Type B pancreatic cell (in vitro differentiated cells): ENCODE results near the gene EMILIN2. TPM values are rescaled to one million over a fixed set of nuclear protein-coding genes. Genes with fewer than 3 reads are reported as not detected.

Experiments
- DNase-seq: peaks from one replicate; pipeline ENCODE4 v3.0.0; 2021; ENCODE audit warnings: mixed read lengths; ENCODE audit not compliant: unreplicated experiment; ENCODE audit errors: extremely low spot score
- H3K27ac Mint-ChIP-seq: 2 replicates; pipeline ENCODE4 v1.8.0; 2021; ENCODE audit warnings: mild to moderate bottlenecking, mixed read lengths
- H3K27me3 Mint-ChIP-seq: 2 replicates; pipeline ENCODE4 v1.8.0; 2021; ENCODE audit warnings: mixed read lengths
- H3K36me3 Mint-ChIP-seq: 2 replicates; pipeline ENCODE4 v1.8.0; 2021; ENCODE audit warnings: mixed read lengths
- H3K4me1 Mint-ChIP-seq: one replicate; pipeline ENCODE4 v1.8.0; 2021; ENCODE audit warnings: mixed read lengths; ENCODE audit not compliant: unreplicated experiment
- H3K4me3 Mint-ChIP-seq: 2 replicates; pipeline ENCODE4 v1.8.0; 2021; ENCODE audit warnings: mild to moderate bottlenecking, mixed read lengths
- H3K9me3 Mint-ChIP-seq: 2 replicates; pipeline ENCODE4 v1.8.0; 2021; ENCODE audit warnings: mixed read lengths
- total RNA-seq: library from RNA; stranded (reverse); gene quantifications from 2 replicates; pipeline ENCODE4 v1.2.1, GENCODE V29; 2021; ENCODE audit warnings: low replicate concordance
- TF ChIP-seq, protein P1 (sequence below): fragments of 200-600 bp; sonication (generic); conservative IDR thresholded peaks from 2 replicates; pipeline ENCODE4 v1.5.0; 2021; ENCODE audit warnings: antibody characterized with exemption, mild to moderate bottlenecking

EMILIN2 gene
- total RNA-seq, 1 donor from 2014 or later, result 9.4 TPM

DNA sequence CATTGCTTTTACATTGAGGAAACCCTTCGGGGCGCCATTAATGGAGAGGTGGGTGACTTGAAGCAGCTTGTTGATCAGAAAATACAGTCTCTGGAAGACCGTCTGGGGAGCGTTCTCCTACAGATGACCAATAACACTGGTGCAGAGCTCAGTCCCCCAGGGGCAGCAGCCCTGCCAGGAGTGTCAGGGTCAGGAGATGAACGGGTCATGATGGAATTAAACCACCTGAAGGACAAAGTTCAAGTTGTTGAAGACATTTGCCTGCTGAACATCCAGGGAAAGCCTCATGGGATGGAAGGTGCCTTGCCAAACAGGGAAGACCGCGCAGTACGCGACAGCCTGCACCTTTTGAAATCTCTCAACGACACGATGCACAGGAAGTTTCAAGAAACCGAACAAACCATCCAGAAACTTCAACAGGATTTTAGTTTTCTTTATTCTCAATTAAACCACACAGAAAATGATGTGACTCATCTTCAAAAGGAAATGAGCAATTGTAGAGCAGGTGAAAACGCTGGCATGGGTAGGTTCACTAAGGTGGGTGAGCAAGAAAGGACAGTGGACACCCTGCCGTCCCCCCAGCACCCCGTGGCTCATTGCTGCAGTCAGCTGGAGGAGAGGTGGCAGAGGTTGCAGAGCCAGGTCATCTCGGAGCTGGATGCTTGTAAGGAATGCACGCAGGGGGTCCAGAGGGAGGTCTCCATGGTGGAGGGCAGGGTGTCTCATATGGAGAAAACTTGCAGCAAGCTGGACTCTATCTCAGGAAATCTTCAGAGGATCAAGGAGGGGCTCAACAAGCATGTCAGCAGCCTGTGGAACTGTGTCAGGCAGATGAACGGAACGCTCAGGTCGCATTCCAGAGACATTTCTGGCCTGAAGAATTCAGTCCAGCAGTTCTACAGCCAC, 45.0 kb downstream of the EMILIN2 start:
- Mint-ChIP-seq H3K4me1 (peaks cover 14% of the 10 kb centered on the region), H3K4me3 (no peak overlapping the region), H3K9me3 (peaks cover 11% of the 10 kb centered on the region), H3K27ac (no peak overlapping the region), H3K36me3 (peaks cover 6% of the 10 kb centered on the region), H3K27me3 (no peaks in the 10 kb centered on the region)
- no peak for DNase-seq
- TF ChIP-seq, protein P1, sequence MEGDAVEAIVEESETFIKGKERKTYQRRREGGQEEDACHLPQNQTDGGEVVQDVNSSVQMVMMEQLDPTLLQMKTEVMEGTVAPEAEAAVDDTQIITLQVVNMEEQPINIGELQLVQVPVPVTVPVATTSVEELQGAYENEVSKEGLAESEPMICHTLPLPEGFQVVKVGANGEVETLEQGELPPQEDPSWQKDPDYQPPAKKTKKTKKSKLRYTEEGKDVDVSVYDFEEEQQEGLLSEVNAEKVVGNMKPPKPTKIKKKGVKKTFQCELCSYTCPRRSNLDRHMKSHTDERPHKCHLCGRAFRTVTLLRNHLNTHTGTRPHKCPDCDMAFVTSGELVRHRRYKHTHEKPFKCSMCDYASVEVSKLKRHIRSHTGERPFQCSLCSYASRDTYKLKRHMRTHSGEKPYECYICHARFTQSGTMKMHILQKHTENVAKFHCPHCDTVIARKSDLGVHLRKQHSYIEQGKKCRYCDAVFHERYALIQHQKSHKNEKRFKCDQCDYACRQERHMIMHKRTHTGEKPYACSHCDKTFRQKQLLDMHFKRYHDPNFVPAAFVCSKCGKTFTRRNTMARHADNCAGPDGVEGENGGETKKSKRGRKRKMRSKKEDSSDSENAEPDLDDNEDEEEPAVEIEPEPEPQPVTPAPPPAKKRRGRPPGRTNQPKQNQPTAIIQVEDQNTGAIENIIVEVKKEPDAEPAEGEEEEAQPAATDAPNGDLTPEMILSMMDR, result no peak

GRCh38 chr18:2893056-2893455, 46.2 kb downstream of the EMILIN2 start:
- Mint-ChIP-seq H3K4me3 (no peak overlapping the region), H3K27me3 (no peaks in the 10 kb centered on the region)

GRCh38 chr18:2893676-2894075, 46.9 kb downstream of the EMILIN2 start:
- Mint-ChIP-seq H3K27me3 (no peaks in the 10 kb centered on the region), H3K36me3 (peaks cover 5% of the 10 kb centered on the region), H3K4me1 (peaks cover 24% of the 10 kb centered on the region), H3K4me3 (no peak overlapping the region), H3K27ac (no peak overlapping the region), H3K9me3 (peaks cover 9% of the 10 kb centered on the region)
- DNase-seq, result no peak
- TF ChIP-seq, protein P1, result no peak

More at GRCh38 chr18:2893056-2893455, 46.2 kb downstream of the EMILIN2 start:
- no peak for DNase-seq
- no peak overlapping the region for H3K27ac Mint-ChIP-seq
- peaks cover 5% of the 10 kb centered on the region for H3K36me3 Mint-ChIP-seq
- TF ChIP-seq, protein P1, result no peak
- H3K4me1 Mint-ChIP-seq, result peaks cover 20% of the 10 kb centered on the region
- peaks cover 9% of the 10 kb centered on the region for H3K9me3 Mint-ChIP-seq

DNA sequence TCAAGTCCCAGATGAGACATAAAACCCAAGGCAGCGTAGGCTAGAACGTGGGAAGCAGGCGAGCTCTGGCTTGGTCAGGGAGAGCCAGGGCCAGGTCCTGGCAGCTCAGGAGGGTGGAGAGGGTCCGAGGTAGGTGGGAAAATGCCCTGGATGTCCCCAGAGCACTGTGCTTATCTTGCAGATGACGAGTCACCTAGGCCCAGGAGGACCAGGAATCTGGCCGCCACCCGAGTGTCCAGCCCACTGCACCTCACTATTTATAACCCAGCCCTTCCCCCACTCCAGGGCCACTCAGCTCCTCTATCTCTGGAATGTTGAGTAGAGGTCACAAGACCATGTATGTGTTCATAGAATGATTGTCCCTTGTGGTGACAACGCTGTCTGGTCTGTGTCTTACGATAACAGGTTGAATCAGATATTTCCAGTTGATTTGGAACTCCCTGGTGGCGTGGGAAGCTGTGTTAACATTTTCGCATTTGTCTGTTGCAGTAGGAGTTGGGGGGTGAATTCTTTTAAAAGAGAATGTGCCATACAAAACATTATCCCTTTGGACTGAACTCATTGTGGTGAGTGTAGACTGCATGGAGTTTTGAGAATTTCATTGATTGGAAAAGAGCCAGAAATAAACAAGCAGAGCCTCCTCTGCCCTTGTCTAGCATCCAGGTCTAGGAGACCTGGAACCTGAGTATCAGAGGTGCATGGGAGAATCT, 47.5 kb downstream of the EMILIN2 start:
- DNase-seq, result no peak
- H3K27me3 Mint-ChIP-seq, result no peaks in the 10 kb centered on the region
- peaks cover 9% of the 10 kb centered on the region for H3K9me3 Mint-ChIP-seq
- no peak overlapping the region for H3K27ac Mint-ChIP-seq
- H3K4me1 Mint-ChIP-seq, result peaks cover 28% of the 10 kb centered on the region
- H3K36me3 Mint-ChIP-seq, result peaks cover 5% of the 10 kb centered on the region
- TF ChIP-seq, protein P1, result no peak
- H3K4me3 Mint-ChIP-seq, result no peak overlapping the region

- Mint-ChIP-seq H3K4me1 (peaks cover 30% of the 10 kb centered on the region), H3K36me3 (peaks cover 5% of the 10 kb centered on the region), H3K9me3 (peaks cover 9% of the 10 kb centered on the region), H3K4me3 (no peak overlapping the region), H3K27ac (no peak overlapping the region), H3K27me3 (no peaks in the 10 kb centered on the region)
- TF ChIP-seq, protein P1, result no peak
- DNase-seq, result no peak
These were observed 48.1 kb downstream of the EMILIN2 start for GRCh38 chr18:2894841-2895370.
